HepG2 (cell line): ENCODE data around the gene S1PR5. TPM values are rescaled to one million over a fixed set of nuclear protein-coding genes. Genes with fewer than 3 reads are reported as not detected.

ENCODE experiments used
- ASH2L ChIP-seq: fragments of 300-600, 200-600 bp; sonication (generic); IDR thresholded peaks from 2 replicates; pipeline ENCODE4 v1.7.0; 2017; ENCODE audit warnings: low read depth, mild to moderate bottlenecking, moderate library complexity, mixed read lengths, low read length; ENCODE audit not compliant: insufficient read length
- GABPB1 ChIP-seq: IDR thresholded peaks from 2 replicates; pipeline ENCODE4 v1.6.1; 2016; ENCODE audit warnings: mild to moderate bottlenecking, missing genetic modification reagents, moderate library complexity, missing compliant biosample characterization
- HOMEZ ChIP-seq: IDR thresholded peaks from 2 replicates; pipeline ENCODE4 v1.6.1; 2016; ENCODE audit warnings: low read depth
- KDM5A ChIP-seq: fragments of 200-600 bp; sonication (generic); IDR thresholded peaks from 2 replicates; pipeline ENCODE4 v1.7.0; 2018; ENCODE audit warnings: antibody characterized with exemption, mild to moderate bottlenecking, low read length, borderline replicate concordance
- KLF6 ChIP-seq: IDR thresholded peaks from 2 replicates; pipeline ENCODE4 v1.8.0; 2016; ENCODE audit warnings: missing biosample characterization, missing genetic modification reagents
- MAFK ChIP-seq, 2 experiments: IDR thresholded peaks in 1 of 2; conservative IDR thresholded peaks in 1 of 2; 2 replicates each; pipeline ENCODE4 v1.6.1; 2011; ENCODE audit warnings: improper control_type of control experiment in 2 of 2, low read length in 2 of 2
- NCOR1 ChIP-seq: fragments of 200-600 bp; sonication (generic); IDR thresholded peaks from 2 replicates; pipeline ENCODE4 v1.7.0; 2017; ENCODE audit warnings: antibody characterized with exemption, low read length, borderline replicate concordance
- POLR2AphosphoS5 ChIP-seq: IDR thresholded peaks from 2 replicates; pipeline ENCODE4 v1.6.1; 2012; ENCODE audit warnings: low read depth, low read length
- POLR2G ChIP-seq: fragments of 200-400 bp; formaldehyde crosslinking; IDR thresholded peaks from 2 replicates; pipeline ENCODE4 v1.6.1; 2018; ENCODE audit warnings: mild to moderate bottlenecking, low read depth, low read length, moderate library complexity
- PPARG ChIP-seq: conservative IDR thresholded peaks from 2 replicates; pipeline ENCODE4 v1.6.1; 2016; ENCODE audit warnings: missing biosample characterization, missing genetic modification reagents
- SAP130 ChIP-seq: IDR thresholded peaks from 2 replicates; pipeline ENCODE4 v1.6.1; 2016; ENCODE audit warnings: low read depth
- TFDP1 ChIP-seq: IDR thresholded peaks from 2 replicates; pipeline ENCODE4 v1.6.1; 2016; ENCODE audit warnings: missing compliant biosample characterization, missing genetic modification reagents, borderline replicate concordance
- ZBTB37 ChIP-seq: sonication (generic); formaldehyde crosslinking; IDR thresholded peaks from 2 replicates; pipeline ENCODE4 v1.4.0; 2020; ENCODE audit warnings: mild to moderate bottlenecking, missing genetic modification reagents
- ZEB1 ChIP-seq: IDR thresholded peaks from 2 replicates; pipeline ENCODE4 v1.6.1; 2012; ENCODE audit warnings: mild to moderate bottlenecking, low read depth, inconsistent platforms; ENCODE audit not compliant: insufficient replicate concordance
- ZHX2 ChIP-seq, 2 experiments: sonication (generic) in 1 of 2; formaldehyde crosslinking in 1 of 2; IDR thresholded peaks; 2 replicates each; pipeline versions ENCODE4 v1.6.1 to v1.9.0; 2014 to 2022; ENCODE audit warnings: antibody characterized with exemption in 1 of 2, borderline replicate concordance in 1 of 2, inconsistent platforms in 1 of 2, low read depth in 1 of 2, missing genetic modification reagents in 1 of 2
- ZNF446 ChIP-seq: sonication (generic); formaldehyde crosslinking; IDR thresholded peaks from 2 replicates; pipeline ENCODE4 v1.5.0; 2020; ENCODE audit warnings: mild to moderate bottlenecking, missing genetic modification reagents
- polyA plus RNA-seq, 8 experiments: library from polyadenylated mRNA; depleted of rRNA in 3 of 8; stranded (reverse) in 7 of 8; unstranded in 1 of 8; fragments of >200 nt; fragmentation: Illumina TruSeq in 4 of 8; extraction: Trizol in 4 of 8; gene quantifications; 2 replicates each; pipeline versions ENCODE4 v1.2.1 to v1.2.3, GENCODE V29; 2011 to 2016; ENCODE audit warnings: low read depth in 4 of 8, missing spikeins in 1 of 8, mixed read lengths in 1 of 8; ENCODE audit not compliant: insufficient read depth in 1 of 8
- total RNA-seq, 5 experiments: library from RNA; depleted of rRNA; stranded (reverse); fragments of >200 nt; fragmentation: Illumina TruSeq; extraction: Trizol; gene quantifications; 2 replicates each; pipeline ENCODE4 v1.2.3, GENCODE V29; 2016; ENCODE audit warnings: low read depth in 1 of 5

Gene S1PR5
- total and polyA plus RNA-seq, 2 of the 13 experiments (the other 11 are each of a cell fraction or from before 2014, with no cell fraction given) = 0.04 TPM; not detected in 1

- no peak for TF ChIP-seq ZBTB37 (CRISPR knock-in tag)
- peak; percentile 19; the same call in 1 of the 2 replicates for TF ChIP-seq NCOR1
- 0 out of 2 replicates have a peak, but pooled peaks have one; percentile 44 for TF ChIP-seq ZNF446 (CRISPR knock-in tag)
- peak; percentile 30; the same call in 1 of the 2 replicates for TF ChIP-seq TFDP1 (CRISPR knock-in tag)
- TF ChIP-seq ZEB1 = peak; percentile 97
- TF ChIP-seq KDM5A = peak; percentile 40; the same call in 1 of the 2 replicates
- TF ChIP-seq PPARG = 0 out of 2 replicates have a peak, but pooled peaks have one; percentile 17
- TF ChIP-seq GABPB1 (CRISPR knock-in tag) = peak; percentile 48; the same call in 1 of the 2 replicates
- TF ChIP-seq POLR2AphosphoS5 = peak; percentile 59
- no peak for TF ChIP-seq HOMEZ (CRISPR knock-in tag)
- TF ChIP-seq MAFK (conservative IDR thresholded peaks at IDR 0.05 in 1 of 2, IDR thresholded peaks at IDR 0.05 in 1 of 2; ENCODE audit: low read length in 2 of 2) = no peak
- TF ChIP-seq ASH2L = peak; percentile 40
- peak; percentile 74 for TF ChIP-seq POLR2G
- no peak for TF ChIP-seq ZHX2 (IDR thresholded peaks at IDR 0.05; ENCODE audit: low read depth)
- TF ChIP-seq ZHX2 (CRISPR knock-in tag; IDR thresholded peaks at IDR 0.05; ENCODE audit: borderline replicate concordance) = peak; percentile 26; the same call in 1 of the 2 replicates
- TF ChIP-seq KLF6 = peak; percentile 49; the same call in 1 of the 2 replicates
- 0 out of 2 replicates have a peak, but pooled peaks have one; percentile 18 for TF ChIP-seq SAP130 (CRISPR knock-in tag)
Measured at GRCh38 chr19:10543420-10544241, 26.4 kb upstream of the S1PR5 start, which contains the start of gene ATG4D (continued).
